Measurements from ENCODE around the gene LARP1. TPM values are rescaled to one million over a fixed set of nuclear protein-coding genes. Genes with fewer than 3 reads are reported as not detected.

LARP1 gene
- total RNA-seq, 2 experiments from 2014 or later, result 88.7 to 97.6 TPM

- POLR2A ChIA-PET, result no interaction called here
- peak; percentile 94 for TF ChIP-seq CTCF (IDR thresholded peaks at IDR 0.05)
- H3K27ac ChIP-seq (ENCODE audit: low read depth in 1 of 2, low read length in 2 of 2), result no peak overlapping the region
- peak; percentile 50 to 82 (median 62) for DNase-seq
- Mint-ChIP-seq H3K4me1 (ENCODE audit: low read depth) (peaks cover 40% of the 10 kb centered on the region), H3K9me3 (no peaks in the 10 kb centered on the region), H3K36me3 (ENCODE audit: low read depth) (peaks cover 89% of the 10 kb centered on the region), H3K4me3 (no peak overlapping the region), H3K27me3 (no peaks in the 10 kb centered on the region), H3K27ac (peak overlapping the region; percentile 38)
- intact Hi-C loops (cut with DNase I, micrococcal nuclease), result loop anchor here (1.0 to 5.0 kb wide), 3 partner anchors 45 to 162 kb away; partner anchors contain the start of genes CNOT8 (in 2 of the 2) and LARP1 (in 1 of the 2)
- peak; percentile 83 for ATAC-seq (ENCODE audit: poor library complexity)
- peaks cover 28% of the 10 kb centered on the region for H3K4me1 ChIP-seq (ENCODE audit: insufficient read depth, low read length)
- H3K36me3 ChIP-seq (ENCODE audit: insufficient read depth, low read length), result peaks cover 84% of the 10 kb centered on the region
- no peaks in the 10 kb centered on the region for H3K9me3 ChIP-seq (ENCODE audit: control insufficient read depth in 1 of 2, insufficient read depth in 1 of 2, low read length in 2 of 2)
- H3K4me3 ChIP-seq (ENCODE audit: low read length), result no peak overlapping the region
- no peaks in the 10 kb centered on the region for H3K27me3 ChIP-seq (ENCODE audit: control insufficient read depth in 1 of 2, insufficient read depth in 2 of 2, low read length in 2 of 2)
- CTCF ChIA-PET, result interaction anchor here (1.1 kb wide), 1 partner anchor 162 kb away, joined by 7 read pairs; no protein-coding TSS in a partner anchor
Measured at GRCh38 chr5:154811653-154812465, 56.7 kb downstream of the LARP1 start.

GRCh38 chr5:154813158-154813557 is 58.0 kb downstream of the LARP1 start:
- H3K36me3 Mint-ChIP-seq (ENCODE audit: low read depth), result peaks cover 88% of the 10 kb centered on the region
- ChIA-PET POLR2A (interaction anchor here (1.5 kb wide), 1 partner anchor 44 kb away, joined by 7 read pairs; no protein-coding TSS in a partner anchor), CTCF (interaction anchor here (0.7 kb wide), 1 partner anchor 17 kb away, joined by 3 read pairs; no protein-coding TSS in a partner anchor)
- peaks cover 40% of the 10 kb centered on the region for H3K4me1 Mint-ChIP-seq (ENCODE audit: low read depth)
- no peak overlapping the region for H3K4me3 ChIP-seq (ENCODE audit: low read length)
- no peaks in the 10 kb centered on the region for H3K9me3 Mint-ChIP-seq
- H3K9me3 ChIP-seq (ENCODE audit: control insufficient read depth in 1 of 2, insufficient read depth in 1 of 2, low read length in 2 of 2), result no peaks in the 10 kb centered on the region
- H3K27me3 Mint-ChIP-seq, result no peaks in the 10 kb centered on the region
- peak overlapping the region in 1 of 2 donors; percentile 9 for H3K27ac ChIP-seq (ENCODE audit: low read depth in 1 of 2, low read length in 2 of 2)
- no peak for ATAC-seq (ENCODE audit: poor library complexity)
- intact Hi-C loops (cut with DNase I, micrococcal nuclease), result loop anchor here (2.0 to 5.0 kb wide), 2 partner anchors 44 to 58 kb away; partner anchors contain the start of genes CNOT8 (in 2 of the 2) and LARP1 (in 1 of the 2)
- peaks cover 87% of the 10 kb centered on the region for H3K36me3 ChIP-seq (ENCODE audit: insufficient read depth, low read length)
- H3K4me1 ChIP-seq (ENCODE audit: insufficient read depth, low read length), result peaks cover 28% of the 10 kb centered on the region
- no peak overlapping the region for H3K4me3 Mint-ChIP-seq
- H3K27ac Mint-ChIP-seq, result peak overlapping the region; percentile 91
- no peaks in the 10 kb centered on the region for H3K27me3 ChIP-seq (ENCODE audit: control insufficient read depth in 1 of 2, insufficient read depth in 2 of 2, low read length in 2 of 2)
- no peak for TF ChIP-seq CTCF (IDR thresholded peaks at IDR 0.05)
- DNase-seq, result no peak

- ATAC-seq (ENCODE audit: poor library complexity), result peak; percentile 82
- peaks cover 87% of the 10 kb centered on the region for H3K36me3 Mint-ChIP-seq (ENCODE audit: low read depth)
Measured at GRCh38 chr5:154813736-154814135, 58.6 kb downstream of the LARP1 start.

More at GRCh38 chr5:154813736-154814135, 58.6 kb downstream of the LARP1 start:
- no peaks in the 10 kb centered on the region for H3K27me3 ChIP-seq (ENCODE audit: control insufficient read depth in 1 of 2, insufficient read depth in 2 of 2, low read length in 2 of 2)
- Mint-ChIP-seq H3K4me3 (no peak overlapping the region), H3K27me3 (no peaks in the 10 kb centered on the region), H3K4me1 (ENCODE audit: low read depth) (peaks cover 40% of the 10 kb centered on the region), H3K27ac (peak overlapping the region; percentile 91), H3K9me3 (no peaks in the 10 kb centered on the region)
- H3K27ac ChIP-seq (ENCODE audit: low read depth in 1 of 2, low read length in 2 of 2), result peak overlapping the region in 1 of 2 donors; percentile 9
- CTCF ChIA-PET, result no interaction called here
- DNase-seq, result peak in 13 of 14 experiments; percentile 11 to 77 (median 41)
- H3K36me3 ChIP-seq (ENCODE audit: insufficient read depth, low read length), result peaks cover 82% of the 10 kb centered on the region
- no peaks in the 10 kb centered on the region for H3K9me3 ChIP-seq (ENCODE audit: control insufficient read depth in 1 of 2, insufficient read depth in 1 of 2, low read length in 2 of 2)
- H3K4me3 ChIP-seq (ENCODE audit: low read length), result no peak overlapping the region
- no peak for TF ChIP-seq CTCF (IDR thresholded peaks at IDR 0.05)
- POLR2A ChIA-PET, result interaction anchor here (1.5 kb wide), 1 partner anchor 44 kb away, joined by 7 read pairs; no protein-coding TSS in a partner anchor
- peaks cover 28% of the 10 kb centered on the region for H3K4me1 ChIP-seq (ENCODE audit: insufficient read depth, low read length)
- intact Hi-C loops (cut with DNase I, micrococcal nuclease), result loop anchor here (2.0 to 5.0 kb wide), 2 partner anchors 44 to 59 kb away; partner anchors contain the start of genes CNOT8 (in 2 of the 2) and LARP1 (in 1 of the 2)
